Type B pancreatic cell (in vitro differentiated cells): Measurements from ENCODE around the gene PNPO. TPM values are rescaled to one million over a fixed set of nuclear protein-coding genes. Genes with fewer than 3 reads are reported as not detected.

ENCODE experiments used
- DNase-seq: peaks from one replicate; pipeline ENCODE4 v3.0.0; 2021; ENCODE audit warnings: mixed read lengths; ENCODE audit not compliant: unreplicated experiment; ENCODE audit errors: extremely low spot score
- H3K27ac Mint-ChIP-seq: 2 replicates; pipeline ENCODE4 v1.8.0; 2021; ENCODE audit warnings: mild to moderate bottlenecking, mixed read lengths
- H3K27me3 Mint-ChIP-seq: 2 replicates; pipeline ENCODE4 v1.8.0; 2021; ENCODE audit warnings: mixed read lengths
- H3K36me3 Mint-ChIP-seq: 2 replicates; pipeline ENCODE4 v1.8.0; 2021; ENCODE audit warnings: mixed read lengths
- H3K4me1 Mint-ChIP-seq: one replicate; pipeline ENCODE4 v1.8.0; 2021; ENCODE audit warnings: mixed read lengths; ENCODE audit not compliant: unreplicated experiment
- H3K4me3 Mint-ChIP-seq: 2 replicates; pipeline ENCODE4 v1.8.0; 2021; ENCODE audit warnings: mild to moderate bottlenecking, mixed read lengths
- H3K9me3 Mint-ChIP-seq: 2 replicates; pipeline ENCODE4 v1.8.0; 2021; ENCODE audit warnings: mixed read lengths
- total RNA-seq: library from RNA; stranded (reverse); gene quantifications from 2 replicates; pipeline ENCODE4 v1.2.1, GENCODE V29; 2021; ENCODE audit warnings: low replicate concordance
- TF ChIP-seq, protein P1 (sequence below): fragments of 200-600 bp; sonication (generic); conservative IDR thresholded peaks from 2 replicates; pipeline ENCODE4 v1.5.0; 2021; ENCODE audit warnings: antibody characterized with exemption, mild to moderate bottlenecking

Gene PNPO
- total RNA-seq, 1 donor from 2014 or later, result 12.8 TPM

DNA sequence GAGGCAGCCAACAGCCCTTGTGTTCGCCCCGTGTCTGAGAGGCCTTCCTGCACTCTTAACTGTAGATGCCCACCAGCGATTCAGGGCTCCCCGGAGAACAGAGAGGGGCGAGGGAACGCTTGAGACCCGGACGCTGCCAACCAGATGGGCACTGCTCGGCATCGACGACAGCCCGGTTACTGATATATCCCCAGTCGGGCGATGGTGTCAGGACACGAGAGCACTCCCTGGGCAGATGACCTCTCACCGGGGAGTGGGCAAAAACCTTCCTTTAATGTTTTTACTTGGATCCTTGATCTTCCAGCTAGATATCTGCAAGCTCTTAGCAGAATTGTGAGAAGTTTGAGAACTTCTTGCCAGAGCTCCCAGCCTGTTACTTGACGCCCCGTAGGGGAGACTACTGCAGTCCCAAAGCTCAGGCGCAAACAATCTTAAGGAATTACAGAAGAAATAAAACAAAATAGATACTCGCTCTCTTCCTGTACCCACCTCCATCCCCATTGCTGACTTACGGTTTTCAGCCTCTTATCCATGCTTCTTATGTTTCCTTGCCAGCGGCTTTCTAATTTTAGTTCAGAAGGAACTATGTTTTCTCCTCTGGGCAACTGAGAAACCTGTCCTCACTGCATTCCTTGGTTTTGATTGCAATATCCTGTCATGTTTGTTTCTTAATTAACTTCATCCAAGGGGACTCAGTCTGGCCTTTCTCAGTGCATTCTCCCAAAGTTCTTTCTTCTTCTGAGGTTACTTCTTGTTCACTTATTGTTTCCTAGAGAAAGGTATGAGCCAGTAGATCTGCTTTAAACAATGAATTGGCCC, 44.5 kb upstream of the PNPO start:
- no peaks in the 10 kb centered on the region for H3K9me3 Mint-ChIP-seq
- no peaks in the 10 kb centered on the region for H3K27me3 Mint-ChIP-seq
- DNase-seq, result no peak
- H3K4me3 Mint-ChIP-seq, result peak overlapping the region; percentile 89
- H3K27ac Mint-ChIP-seq, result peak overlapping the region; percentile 88
- peaks cover 29% of the 10 kb centered on the region for H3K4me1 Mint-ChIP-seq
- TF ChIP-seq, protein P1, sequence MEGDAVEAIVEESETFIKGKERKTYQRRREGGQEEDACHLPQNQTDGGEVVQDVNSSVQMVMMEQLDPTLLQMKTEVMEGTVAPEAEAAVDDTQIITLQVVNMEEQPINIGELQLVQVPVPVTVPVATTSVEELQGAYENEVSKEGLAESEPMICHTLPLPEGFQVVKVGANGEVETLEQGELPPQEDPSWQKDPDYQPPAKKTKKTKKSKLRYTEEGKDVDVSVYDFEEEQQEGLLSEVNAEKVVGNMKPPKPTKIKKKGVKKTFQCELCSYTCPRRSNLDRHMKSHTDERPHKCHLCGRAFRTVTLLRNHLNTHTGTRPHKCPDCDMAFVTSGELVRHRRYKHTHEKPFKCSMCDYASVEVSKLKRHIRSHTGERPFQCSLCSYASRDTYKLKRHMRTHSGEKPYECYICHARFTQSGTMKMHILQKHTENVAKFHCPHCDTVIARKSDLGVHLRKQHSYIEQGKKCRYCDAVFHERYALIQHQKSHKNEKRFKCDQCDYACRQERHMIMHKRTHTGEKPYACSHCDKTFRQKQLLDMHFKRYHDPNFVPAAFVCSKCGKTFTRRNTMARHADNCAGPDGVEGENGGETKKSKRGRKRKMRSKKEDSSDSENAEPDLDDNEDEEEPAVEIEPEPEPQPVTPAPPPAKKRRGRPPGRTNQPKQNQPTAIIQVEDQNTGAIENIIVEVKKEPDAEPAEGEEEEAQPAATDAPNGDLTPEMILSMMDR, result no peak
- peaks cover 10% of the 10 kb centered on the region for H3K36me3 Mint-ChIP-seq

DNA sequence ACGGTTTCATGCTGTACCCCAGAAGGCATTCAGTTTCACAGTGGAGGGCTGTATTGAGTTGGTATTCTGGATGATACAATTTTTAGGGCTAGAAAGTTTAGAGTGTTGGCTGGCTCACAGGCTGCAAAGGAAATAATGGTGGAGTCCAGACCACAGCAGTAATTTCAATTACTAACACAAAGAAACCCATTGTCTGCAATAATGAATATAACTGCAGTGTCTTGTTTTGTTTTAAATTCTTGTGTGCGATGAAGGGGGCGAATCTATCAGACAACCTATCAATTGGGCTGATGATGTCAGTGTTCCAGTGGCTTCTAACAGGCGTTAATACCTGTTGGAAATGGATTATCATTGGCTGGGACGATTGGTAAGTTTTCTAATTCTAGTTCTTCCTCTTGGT, 43.8 kb upstream of the PNPO start:
- Mint-ChIP-seq H3K27ac (peak overlapping the region; percentile 88), H3K4me1 (peaks cover 36% of the 10 kb centered on the region), H3K4me3 (peak overlapping the region; percentile 89), H3K9me3 (no peaks in the 10 kb centered on the region), H3K36me3 (peaks cover 16% of the 10 kb centered on the region), H3K27me3 (no peaks in the 10 kb centered on the region)
- TF ChIP-seq, protein P1, result no peak
- no peak for DNase-seq

DNA sequence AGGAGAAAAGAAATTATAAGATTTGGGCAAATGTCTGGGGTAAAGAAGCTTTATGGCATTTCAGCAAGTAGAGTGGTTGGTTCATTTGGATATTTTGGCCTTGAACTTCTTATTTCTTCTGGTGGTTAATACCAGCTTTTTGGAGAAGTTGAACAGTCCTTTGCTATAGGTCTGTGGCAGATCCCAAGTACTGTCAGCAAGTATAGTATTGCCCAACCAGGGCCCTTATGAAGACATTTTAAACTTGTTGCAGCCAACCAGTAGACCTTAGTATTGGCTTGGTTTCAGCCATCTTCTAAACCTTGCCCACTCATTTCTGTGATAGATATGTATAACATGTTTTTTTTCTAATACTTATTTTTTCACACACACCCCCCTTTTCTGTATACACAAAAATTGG, 43.1 kb upstream of the PNPO start:
- Mint-ChIP-seq H3K27ac (no peak overlapping the region), H3K36me3 (peaks cover 19% of the 10 kb centered on the region), H3K27me3 (no peaks in the 10 kb centered on the region), H3K4me3 (no peak overlapping the region), H3K9me3 (no peaks in the 10 kb centered on the region), H3K4me1 (peaks cover 36% of the 10 kb centered on the region)
- TF ChIP-seq, protein P1, result no peak
- no peak for DNase-seq

DNA sequence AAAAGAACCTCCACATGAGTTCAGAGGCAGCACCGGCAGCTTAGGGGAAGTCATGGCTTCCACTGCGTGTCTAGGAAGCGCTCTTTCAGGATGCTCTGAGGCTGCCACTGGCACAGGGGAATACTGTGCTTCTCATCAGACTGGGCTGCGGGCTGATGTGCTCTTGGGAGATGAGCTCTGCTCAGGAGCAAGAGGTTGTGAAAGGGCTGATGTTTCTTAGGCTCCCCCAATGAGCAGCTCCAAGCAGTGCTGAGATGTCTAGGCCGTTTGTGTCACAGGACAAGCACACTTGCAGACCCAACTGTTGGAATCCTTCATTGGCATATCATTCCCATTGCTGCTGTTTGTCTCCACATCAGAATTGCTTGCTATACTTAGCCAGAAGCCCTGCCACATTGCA, 41.7 kb upstream of the PNPO start:
- H3K9me3 Mint-ChIP-seq, result no peaks in the 10 kb centered on the region
- H3K4me1 Mint-ChIP-seq, result peaks cover 26% of the 10 kb centered on the region
- H3K27me3 Mint-ChIP-seq, result no peaks in the 10 kb centered on the region
- peaks cover 19% of the 10 kb centered on the region for H3K36me3 Mint-ChIP-seq
- H3K27ac Mint-ChIP-seq, result peak overlapping the region; percentile 46
- no peak overlapping the region for H3K4me3 Mint-ChIP-seq
- DNase-seq, result no peak
- TF ChIP-seq, protein P1, result no peak

DNA sequence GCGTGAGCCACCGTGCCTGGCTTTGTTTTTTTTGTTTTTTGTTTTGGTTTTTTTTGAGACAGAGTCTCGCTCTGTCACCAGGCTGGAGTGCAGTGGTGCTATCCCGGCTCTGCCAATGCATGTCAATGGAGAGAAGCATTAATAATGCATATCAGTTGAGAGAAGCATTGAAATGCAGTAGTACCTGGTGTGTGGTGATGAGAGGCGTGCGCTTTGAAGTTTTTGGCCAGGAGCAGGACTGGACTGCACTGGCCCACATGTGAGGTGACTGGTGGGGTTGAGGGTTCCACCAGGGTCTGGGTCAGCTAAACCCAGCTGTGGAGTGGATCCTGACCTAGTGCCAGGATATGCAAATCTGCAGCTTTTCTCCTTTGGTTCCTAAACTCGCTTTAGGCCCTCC, 39.9 kb upstream of the PNPO start:
- H3K9me3 Mint-ChIP-seq, result no peaks in the 10 kb centered on the region
- H3K27ac Mint-ChIP-seq, result no peak overlapping the region
- no peak for DNase-seq
- TF ChIP-seq, protein P1, result no peak
- H3K4me3 Mint-ChIP-seq, result no peak overlapping the region
- no peaks in the 10 kb centered on the region for H3K27me3 Mint-ChIP-seq
- H3K36me3 Mint-ChIP-seq, result peaks cover 16% of the 10 kb centered on the region
- H3K4me1 Mint-ChIP-seq, result peaks cover 24% of the 10 kb centered on the region
